Measurements from ENCODE around the gene ASTN2.
"Not testable (repeated sequence)": the region's sequence is repeated elsewhere in the genome, so short reads cannot be mapped to it uniquely, and the experiment has no call there.

Gene ASTN2

DNA sequence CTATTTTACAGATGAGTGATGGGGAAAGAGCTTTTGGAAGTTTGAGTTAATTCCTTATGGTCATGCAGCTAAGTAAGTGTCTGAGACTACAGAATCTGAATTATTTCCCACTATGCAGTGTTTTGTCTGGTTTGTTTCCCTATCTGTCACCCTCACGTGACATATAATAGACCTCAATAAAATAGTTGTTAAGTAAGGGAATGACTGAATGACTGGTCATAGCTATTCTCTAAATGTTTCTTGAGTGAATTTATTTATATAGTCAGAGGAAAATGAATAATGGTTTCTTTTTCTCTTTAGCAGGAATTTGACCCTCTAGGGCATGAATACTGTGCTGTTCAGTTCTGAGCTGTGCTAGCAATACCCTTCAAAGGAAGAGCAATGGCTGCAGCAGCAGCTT, 717.5 kb downstream of the ASTN2 start:
- DNase-seq (ENCODE audit: low read depth) = no peak

DNA sequence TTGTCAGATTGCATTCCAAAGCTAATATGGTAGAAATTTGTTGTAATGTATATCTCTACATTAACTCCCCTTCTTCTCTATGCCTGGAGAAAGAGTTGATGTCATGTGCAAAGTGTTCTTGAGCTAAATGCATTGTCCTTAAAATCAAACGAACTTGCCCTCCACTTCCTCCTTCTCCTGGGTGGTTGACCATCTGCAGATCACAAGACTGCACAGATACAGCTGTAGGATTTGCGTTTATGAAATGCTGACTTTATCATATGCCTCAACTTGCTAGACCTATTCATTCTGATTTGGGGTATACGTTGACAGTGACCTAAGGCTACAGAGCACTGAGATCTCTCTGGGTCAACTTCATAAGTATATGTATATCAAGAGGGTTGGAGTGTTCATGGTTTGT, 719.4 kb downstream of the ASTN2 start:
- no peak for DNase-seq (ENCODE audit: low read depth)

GRCh38 chr9:116694785-116695291, 720.0 kb downstream of the ASTN2 start:
- no peak for DNase-seq (ENCODE audit: low read depth)

- no peak for DNase-seq (ENCODE audit: low read depth)
Measured at GRCh38 chr9:116693233-116693731, 721.6 kb downstream of the ASTN2 start.

DNA sequence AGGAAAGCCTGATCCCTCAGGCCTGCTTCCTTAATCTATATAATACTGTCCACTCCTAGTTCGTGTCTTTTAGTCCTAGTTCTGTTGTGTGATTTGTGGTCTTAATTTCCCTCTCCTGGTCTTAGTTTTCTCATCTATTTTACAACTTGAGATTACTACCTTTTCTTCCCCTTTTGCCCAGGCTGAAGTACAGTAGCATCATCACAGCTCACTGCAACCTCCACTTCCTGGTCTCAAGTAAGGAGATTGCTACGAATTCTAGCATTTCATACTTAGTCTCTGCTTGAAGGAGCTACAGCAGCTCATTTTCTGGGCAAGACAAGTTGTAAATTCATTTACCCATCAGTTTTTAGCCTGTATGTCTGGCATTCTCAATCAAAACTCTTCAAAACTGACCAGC, 722.2 kb downstream of the ASTN2 start:
- no peak for DNase-seq (ENCODE audit: low read depth)

GRCh38 chr9:116691607-116692006, 723.2 kb downstream of the ASTN2 start:
- no peak for DNase-seq (ENCODE audit: low read depth)

DNA sequence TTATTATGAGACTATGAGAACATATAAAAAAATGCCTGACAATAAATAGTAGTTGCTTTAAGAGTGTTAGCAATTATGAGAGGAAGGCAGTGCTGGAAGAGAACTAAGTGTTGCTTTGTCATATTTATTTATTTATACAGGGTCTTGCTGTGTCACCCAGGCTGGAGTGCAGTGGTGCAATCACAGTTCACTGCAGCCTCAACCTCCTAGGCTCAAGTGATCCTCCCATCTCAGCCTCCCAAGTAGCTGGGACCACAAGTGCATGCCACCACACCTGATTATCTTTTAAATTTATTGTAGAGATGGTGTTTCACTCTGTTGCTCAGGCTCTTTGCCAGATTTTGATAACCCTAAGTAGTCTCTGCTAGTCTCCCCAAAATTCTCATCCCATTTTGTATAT, 724.1 kb downstream of the ASTN2 start:
- not testable (repeated sequence) for DNase-seq (ENCODE audit: low read depth)

DNA sequence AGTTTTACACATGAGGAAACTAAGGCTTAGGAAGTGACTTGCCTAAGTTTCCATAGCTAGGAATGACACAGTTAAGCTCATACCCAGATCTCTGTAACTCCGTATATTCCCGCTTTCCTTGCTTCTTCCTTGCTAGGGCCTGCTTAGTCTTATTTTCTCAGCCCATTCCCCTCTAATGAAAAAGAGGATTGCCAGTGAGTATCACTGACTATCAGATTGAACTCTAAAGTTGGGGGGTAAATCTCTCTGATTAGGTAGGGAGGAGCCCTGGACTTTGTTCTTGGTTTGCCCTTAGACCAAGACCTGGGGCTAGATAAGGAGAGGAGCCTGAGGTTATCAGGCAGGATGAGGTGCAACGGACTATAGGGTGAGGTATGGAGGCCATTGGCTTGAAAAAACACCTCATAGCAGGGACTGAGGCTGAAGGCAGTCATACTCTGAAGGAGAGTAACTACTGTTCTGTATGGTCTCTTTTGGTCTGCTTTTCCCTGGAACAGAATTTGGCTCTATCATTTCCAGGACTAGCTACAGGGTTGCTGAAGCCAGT, 725.3 kb downstream of the ASTN2 start:
- DNase-seq (ENCODE audit: low read depth) = no peak

DNA sequence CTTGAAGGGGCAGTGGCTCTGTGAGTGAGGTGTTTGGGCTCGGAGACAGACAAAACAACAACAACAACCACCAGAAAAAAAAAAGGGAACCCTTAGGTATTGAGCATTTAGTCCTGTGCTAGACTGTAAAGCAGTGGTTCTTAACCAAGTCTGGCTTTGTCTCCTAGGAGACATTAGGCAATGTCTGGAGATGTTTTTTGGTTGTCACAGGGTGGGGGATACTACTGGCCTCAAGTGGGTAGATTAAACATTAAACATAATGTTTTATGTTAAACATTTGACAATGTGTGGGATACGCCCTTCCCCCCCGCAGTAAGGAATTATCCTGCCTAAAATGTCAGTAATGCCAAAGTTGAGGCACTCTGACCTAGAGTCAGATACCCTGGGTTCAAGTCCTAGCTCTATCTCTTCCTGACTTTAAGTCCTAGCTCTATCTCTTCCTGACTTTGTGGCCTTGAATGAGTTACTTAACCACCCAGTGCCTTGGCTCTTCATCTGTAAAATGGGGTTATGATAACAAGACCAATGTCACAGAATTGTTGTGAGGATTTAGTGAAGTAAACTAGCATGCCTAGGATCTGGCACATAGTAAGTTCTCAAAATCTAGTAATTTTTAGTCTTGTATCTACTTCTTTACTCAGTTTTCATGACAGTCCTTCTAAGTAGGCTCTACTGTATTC, 725.9 kb downstream of the ASTN2 start:
- DNase-seq (ENCODE audit: low read depth) = no peak

- DNase-seq (ENCODE audit: low read depth) = no peak
Measured at GRCh38 chr9:116687754-116688135, 727.1 kb downstream of the ASTN2 start.

- DNase-seq (ENCODE audit: low read depth) = peak; percentile 95
Measured at GRCh38 chr9:116687074-116687753, 727.6 kb downstream of the ASTN2 start, which contains the start of gene TRIM32. Gene TRIM32, plus strand, starts transcription at chr9:116687305. Its CDS starts 10,438 bp downstream, at chr9:116697743.

DNA sequence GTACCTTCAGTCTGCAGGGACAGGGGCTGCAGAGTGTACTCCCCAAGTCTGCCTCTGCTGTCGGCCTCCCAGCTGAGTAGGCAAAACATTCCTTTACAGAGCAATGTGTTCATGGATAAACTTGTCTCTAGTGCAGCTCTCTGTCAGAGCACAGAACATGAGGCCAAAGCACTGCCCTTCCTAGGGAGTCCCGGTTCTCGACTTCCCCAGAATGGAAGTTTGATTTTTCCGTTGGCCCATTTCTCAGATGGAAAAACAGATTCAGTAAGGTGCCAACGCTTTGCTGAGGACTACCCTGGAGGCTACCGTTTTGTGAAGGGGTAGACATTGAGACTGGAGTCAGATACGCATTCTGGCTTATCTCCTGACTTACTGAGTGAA, 728.2 kb downstream of the ASTN2 start:
- no peak for DNase-seq (ENCODE audit: low read depth)

GRCh38 chr9:116686135-116686534, 728.7 kb downstream of the ASTN2 start:
- no peak for DNase-seq (ENCODE audit: low read depth)

DNA sequence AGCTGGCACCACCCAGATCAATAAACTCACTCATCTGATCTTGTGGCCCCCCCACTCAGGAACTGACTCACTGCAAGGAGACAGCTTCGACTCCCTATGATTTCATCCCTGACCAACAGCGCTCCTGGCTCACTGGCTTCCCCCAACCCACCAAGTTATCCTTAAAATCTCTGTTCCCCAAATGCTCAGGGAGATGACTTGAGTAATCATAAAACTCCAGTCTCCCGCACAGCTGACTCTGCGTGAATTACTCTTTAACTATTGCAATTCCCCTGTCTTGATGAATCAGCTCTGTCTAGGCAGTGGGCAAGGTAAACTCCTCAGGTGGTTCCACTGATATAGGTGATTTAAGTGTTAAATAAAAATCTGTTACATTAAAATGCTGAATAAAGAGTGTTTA, 729.7 kb downstream of the ASTN2 start:
- DNase-seq (ENCODE audit: low read depth) = no peak

DNA sequence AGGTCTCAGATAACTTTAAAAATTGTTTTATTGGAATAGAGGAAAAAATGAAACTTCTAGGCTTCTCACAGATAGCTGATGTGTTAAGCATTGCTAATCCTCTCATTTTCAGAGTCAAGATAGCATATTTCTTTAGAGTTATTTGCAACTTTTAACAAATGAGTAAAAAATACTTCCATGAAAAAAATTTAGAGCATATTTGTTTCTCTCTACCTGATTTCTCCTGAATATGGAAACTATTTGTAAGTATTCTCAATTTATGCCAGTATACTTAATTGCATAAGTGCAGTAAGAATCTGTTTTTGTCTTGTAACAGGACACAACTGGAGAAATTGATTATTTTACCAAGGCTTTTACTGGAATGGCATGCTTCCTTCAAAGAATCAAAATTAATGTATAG, 731.3 kb downstream of the ASTN2 start:
- no peak for DNase-seq (ENCODE audit: low read depth)

DNA sequence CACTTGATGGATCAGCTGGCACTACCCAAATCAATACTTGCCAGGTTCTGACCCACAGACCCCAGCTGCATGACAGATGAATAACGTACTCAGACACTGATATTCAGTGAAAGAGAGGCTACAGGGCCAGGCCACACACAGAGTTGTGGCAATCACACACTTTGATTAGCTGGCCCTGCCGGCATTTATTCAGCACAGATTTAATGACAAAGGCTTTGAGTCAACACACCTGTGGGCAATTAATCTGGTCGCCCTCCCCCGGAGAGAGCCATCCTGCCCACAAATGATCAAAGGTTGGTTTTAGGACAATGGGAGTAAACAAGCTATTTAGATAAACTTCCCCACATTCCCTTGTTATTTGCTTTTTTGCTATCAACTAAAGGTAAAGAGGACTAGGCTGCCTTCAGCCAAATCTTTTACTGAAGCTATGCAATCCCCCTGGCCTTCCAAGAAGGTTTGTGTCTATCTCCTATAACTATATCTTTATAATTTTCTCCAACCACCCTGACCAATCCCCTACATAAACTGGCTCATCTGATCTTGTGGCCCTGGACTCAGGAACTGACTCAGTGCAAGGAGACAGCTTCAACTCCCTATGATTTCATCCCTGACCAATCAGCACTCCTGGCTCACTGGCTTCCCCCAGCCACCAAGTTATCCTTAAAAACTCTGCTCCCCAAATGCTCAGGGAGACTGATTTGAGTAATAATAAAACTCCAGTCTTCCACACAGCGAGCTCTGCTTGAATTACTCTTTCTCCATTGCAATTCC, 740.5 kb downstream of the ASTN2 start:
- no peak for DNase-seq (ENCODE audit: low read depth)

DNA sequence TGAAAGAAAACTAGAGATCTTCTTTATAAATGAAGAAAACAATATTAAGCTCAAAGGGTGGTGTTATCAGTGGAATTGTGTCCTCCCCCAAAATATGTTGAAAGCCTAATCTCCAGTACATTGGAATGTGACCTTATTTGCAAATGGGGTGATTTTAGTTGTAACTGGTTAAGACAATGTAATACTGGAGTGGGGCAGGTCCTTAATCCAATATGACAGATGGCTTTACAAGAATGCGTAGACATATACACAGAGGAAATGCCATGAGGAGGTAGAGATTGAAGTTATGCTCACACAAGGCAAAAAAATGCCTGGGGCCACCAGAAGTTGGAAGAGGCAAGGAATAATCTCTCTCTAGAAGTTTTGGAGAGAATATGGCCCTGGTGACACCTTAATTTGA, 741.5 kb downstream of the ASTN2 start:
- DNase-seq (ENCODE audit: low read depth) = no peak

- DNase-seq (ENCODE audit: low read depth) = no peak
Measured at GRCh38 chr9:116671605-116672004, 743.3 kb downstream of the ASTN2 start.

DNA sequence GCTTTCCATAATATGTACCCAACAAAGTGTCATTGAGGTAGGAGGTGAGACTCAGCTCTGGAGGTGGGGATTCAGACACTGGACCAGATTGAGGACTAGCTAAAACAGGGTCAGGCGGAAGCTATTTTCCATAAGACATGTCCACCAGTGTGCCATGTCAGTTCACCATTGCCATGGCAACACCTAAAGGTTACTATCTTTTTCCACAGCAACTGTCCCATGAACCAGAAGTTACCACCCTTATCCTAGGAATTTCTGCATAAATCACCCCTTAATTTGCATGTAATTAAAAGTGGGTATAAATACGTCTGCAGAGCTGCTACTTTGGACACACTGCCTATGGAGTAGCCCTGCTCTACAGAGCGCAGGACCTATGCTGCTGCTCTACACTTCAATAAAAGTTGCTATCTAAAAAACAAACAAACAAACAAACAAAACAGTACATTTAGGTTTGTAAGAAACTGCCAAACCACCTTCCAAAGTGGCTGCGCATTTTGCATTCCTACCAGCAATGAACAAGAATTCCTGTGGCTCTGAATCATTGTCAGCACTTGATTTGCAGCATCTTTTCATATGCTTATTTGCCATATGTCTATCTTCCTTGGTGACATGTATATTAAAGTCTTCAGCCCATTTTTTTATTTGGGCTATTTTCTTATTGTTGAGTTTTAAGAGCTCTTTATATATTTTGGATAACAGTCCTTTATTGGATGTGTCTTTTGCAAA, 745.7 kb downstream of the ASTN2 start:
- DNase-seq (ENCODE audit: low read depth) = no peak

GRCh38 chr9:116663581-116663980, 751.3 kb downstream of the ASTN2 start:
- no peak for DNase-seq (ENCODE audit: low read depth)

DNA sequence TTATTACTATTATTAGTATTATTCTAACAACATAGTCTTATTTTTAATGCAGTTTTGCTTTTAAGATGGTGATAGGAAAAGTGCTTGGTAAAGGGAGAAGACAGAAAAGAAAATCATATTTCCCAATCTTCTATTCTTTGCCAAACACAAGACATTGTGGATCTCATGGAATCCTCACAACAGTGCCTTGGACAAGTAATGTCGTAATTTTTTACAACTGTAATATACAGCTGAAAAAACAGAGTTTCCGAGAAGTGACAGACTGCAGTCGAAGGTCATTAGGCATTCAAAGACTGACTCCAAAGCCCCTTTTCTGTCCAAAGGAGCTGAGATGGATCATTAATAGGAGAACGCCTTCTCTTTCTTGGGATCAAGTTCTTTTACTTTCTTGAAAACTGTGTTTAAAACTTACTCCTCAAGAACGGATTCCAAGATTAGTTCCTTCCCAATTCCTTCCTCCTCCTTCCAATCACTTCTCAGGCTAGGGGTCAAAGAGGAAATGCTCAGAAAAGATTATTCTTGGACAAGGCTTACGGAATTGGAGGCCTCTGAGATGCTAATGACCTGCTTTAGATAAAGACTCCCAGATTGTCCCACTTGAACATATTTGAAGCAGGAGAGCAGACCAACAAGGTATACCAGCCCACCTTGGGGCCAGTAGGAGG, 752.1 kb downstream of the ASTN2 start:
- no peak for DNase-seq (ENCODE audit: low read depth)
